ENCODE results near the gene MAPKAPK2.

DNA sequence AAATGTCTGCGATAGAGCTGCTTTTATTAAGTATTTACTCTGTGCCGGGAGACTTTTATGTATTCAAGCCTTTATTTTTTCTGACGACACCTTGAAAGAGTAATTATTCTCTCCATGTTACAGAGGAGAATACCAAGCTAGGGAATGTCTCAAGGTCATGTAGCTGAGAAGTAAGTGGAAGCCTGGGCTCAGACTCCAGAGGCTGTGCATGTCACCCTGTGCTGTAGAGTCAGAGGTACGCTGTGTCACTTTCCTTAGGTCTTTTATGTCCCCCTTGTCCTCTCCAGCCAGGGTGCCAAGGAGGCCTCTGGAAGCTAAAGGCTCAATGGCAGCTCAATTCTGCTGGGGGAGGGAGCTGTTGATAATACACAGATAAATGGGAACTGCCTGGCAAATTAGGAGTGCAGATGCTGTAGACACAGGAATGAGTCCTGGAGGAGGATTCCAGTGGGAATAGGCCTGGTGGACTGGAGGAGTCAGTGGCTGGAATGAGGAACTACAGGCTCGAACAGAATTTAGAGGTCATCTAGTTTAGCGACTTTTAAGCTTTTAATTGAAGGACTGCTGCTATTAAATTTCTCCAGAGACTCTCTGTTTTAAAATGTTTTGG, 76.6 kb downstream of the MAPKAPK2 start:
- TF ChIP-seq CTCF (IDR thresholded peaks at IDR 0.05 in 8 of 11, conservative IDR thresholded peaks at IDR 0.05 in 3 of 11) (peak in 5 of 11 experiments; percentile 19 to 33 (median 25)), POLR2A (IDR thresholded peaks at IDR 0.05) (no peak), POLR2AphosphoS5 (IDR thresholded peaks at IDR 0.05) (no peak)

Measured in spleen (tissue), 7 donors.